Hematopoietic multipotent progenitor cell treated with erythropoietin and hydrocortisone succinate and interleukin-3 and kit ligand, for 15 days (in vitro differentiated cells): ENCODE results near the gene PLVAP.

Experiments used
- DNase-seq: peaks from one replicate; pipeline ENCODE4 v3.0.0-alpha.2; 2015; ENCODE audit warnings: low spot score

PLVAP gene

GRCh38 chr19:17321655-17322489, 55.3 kb downstream of the PLVAP start:
- DNase-seq: no peak

- DNase-seq: no peak
These were observed 56.7 kb downstream of the PLVAP start for GRCh38 chr19:17320435-17320834.

- DNase-seq: no peak
These were observed 57.5 kb downstream of the PLVAP start for GRCh38 chr19:17319473-17320238.

GRCh38 chr19:17318966-17319365, 58.2 kb downstream of the PLVAP start:
- no peak for DNase-seq

GRCh38 chr19:17314007-17314593, 63.0 kb downstream of the PLVAP start:
- peak; percentile 66 for DNase-seq

GRCh38 chr19:17312189-17313113, 64.7 kb downstream of the PLVAP start:
- DNase-seq: no peak

- DNase-seq: no peak
These were observed 65.5 kb downstream of the PLVAP start for GRCh38 chr19:17311455-17312188.

GRCh38 chr19:17309965-17310461, 67.1 kb downstream of the PLVAP start:
- no peak for DNase-seq

GRCh38 chr19:17309198-17309964, 67.8 kb downstream of the PLVAP start, which contains the start of gene DDA1:
Gene DDA1, plus strand, starts transcription at chr19:17309563. Its CDS starts 92 bp downstream, at chr19:17309655.
- DNase-seq: peak; percentile 100

GRCh38 chr19:17307876-17308377, 69.2 kb downstream of the PLVAP start:
- no peak for DNase-seq

- no peak for DNase-seq
These were observed 70.8 kb downstream of the PLVAP start for GRCh38 chr19:17306285-17306714.

- DNase-seq: peak; percentile 99
These were observed 71.4 kb downstream of the PLVAP start, which contains the start of gene MRPL34 for GRCh38 chr19:17305517-17306284. Gene MRPL34, plus strand, starts transcription at chr19:17305872. Its CDS starts 21 bp downstream, at chr19:17305893.

- DNase-seq: no peak
These were observed 72.0 kb downstream of the PLVAP start for GRCh38 chr19:17305216-17305516.

GRCh38 chr19:17304386-17305215, 72.5 kb downstream of the PLVAP start:
- DNase-seq: no peak

GRCh38 chr19:17303940-17304267, 73.2 kb downstream of the PLVAP start:
- DNase-seq: no peak

GRCh38 chr19:17303167-17303939, 73.8 kb downstream of the PLVAP start, which contains the start of gene ABHD8:
Gene ABHD8, minus strand, starts transcription at chr19:17303425. Its CDS starts 1,809 bp downstream, at chr19:17301616.
- peak; percentile 93 for DNase-seq
